Smooth muscle cell (in vitro differentiated cells): Measurements from ENCODE around the gene FTO. TPM values are rescaled to one million over a fixed set of nuclear protein-coding genes. Genes with fewer than 3 reads are reported as not detected.

Experiments
- DNase-seq: peaks from one replicate; lab custom pipeline; 2025; ENCODE audit not compliant: unreplicated experiment; lab: John Stamatoyannopoulos, UW
- H2AFZ ChIP-seq: fragments of 200-600 bp; sonication (generic); 2 replicates; pipeline ENCODE4 v1.6.0; 2016; ENCODE audit warnings: antibody characterized with exemption, low read depth, mild to moderate bottlenecking
- H3F3A ChIP-seq: fragments of 200-600 bp; sonication (generic); 2 replicates; pipeline ENCODE4 v1.6.0; 2017; ENCODE audit warnings: antibody characterized with exemption, low read depth
- H3K27ac ChIP-seq: fragments of 200-600 bp; sonication (generic); 2 replicates; pipeline ENCODE4 v1.5.1; 2016; ENCODE audit warnings: low read depth, mild to moderate bottlenecking
- H3K27me3 ChIP-seq: fragments of 200-600 bp; sonication (generic); 2 replicates; pipeline ENCODE4 v1.6.1; 2016; ENCODE audit warnings: low read depth, mild to moderate bottlenecking
- H3K36me3 ChIP-seq: fragments of 200-600 bp; sonication (generic); 2 replicates; pipeline ENCODE4 v1.5.1; 2016; ENCODE audit warnings: low read depth
- H3K4me1 ChIP-seq: fragments of 200-600 bp; sonication (generic); 2 replicates; pipeline ENCODE4 v1.5.1; 2016; ENCODE audit warnings: low read depth
- H3K4me2 ChIP-seq: fragments of 200-600 bp; sonication (generic); 2 replicates; pipeline ENCODE4 v1.6.0; 2016; ENCODE audit warnings: mild to moderate bottlenecking
- H3K4me3 ChIP-seq: fragments of 200-600 bp; sonication (generic); 2 replicates; pipeline ENCODE4 v1.5.1; 2016; ENCODE audit warnings: mild to moderate bottlenecking
- H3K79me2 ChIP-seq: fragments of 200-600 bp; sonication (generic); 2 replicates; pipeline ENCODE4 v1.6.0; 2016; ENCODE audit warnings: low read depth, mild to moderate bottlenecking
- H3K9ac ChIP-seq: fragments of 200-600 bp; sonication (generic); 2 replicates; pipeline ENCODE4 v1.6.0; 2016; ENCODE audit warnings: low read depth
- H3K9me3 ChIP-seq: fragments of 200-600 bp; sonication (generic); replicated peaks from 2 replicates; pipeline ENCODE4 v1.5.1; 2016; ENCODE audit warnings: low read depth
- H4K20me1 ChIP-seq: fragments of 200-600 bp; sonication (generic); 2 replicates; pipeline ENCODE4 v1.6.0; 2016; ENCODE audit warnings: low read depth
- WGBS: methylation state at CpG from one replicate; pipeline ENCODE4 v1.1.7; 2016; ENCODE audit warnings: low lambda C conversion rate; 5-methylcytosine and 5-hydroxymethylcytosine counted together
- polyA plus RNA-seq: library from polyadenylated mRNA; unstranded; fragments of >200 nt; fragmentation: Nextera tagmentation; extraction: Ambion mirVana; gene quantifications from 2 replicates; pipeline ENCODE4 v1.2.1, GENCODE V29; 2016
- total RNA-seq: library from RNA; depleted of rRNA; stranded (reverse); fragments of >200 nt; gene quantifications from 2 replicates; pipeline ENCODE4 v1.2.3, GENCODE V29; 2014
- TF ChIP-seq, protein P1 (sequence below): fragments of 200-600 bp; sonication (generic); IDR thresholded peaks from 2 replicates; pipeline ENCODE4 v1.5.1; 2017; ENCODE audit warnings: borderline replicate concordance, mild to moderate bottlenecking, antibody characterized with exemption; ENCODE audit not compliant: insufficient read depth, poor library complexity, severe bottlenecking

Gene FTO
- total and polyA plus RNA-seq, 2 experiments from 2014 or later: 81.1 to 89.9 TPM

DNA sequence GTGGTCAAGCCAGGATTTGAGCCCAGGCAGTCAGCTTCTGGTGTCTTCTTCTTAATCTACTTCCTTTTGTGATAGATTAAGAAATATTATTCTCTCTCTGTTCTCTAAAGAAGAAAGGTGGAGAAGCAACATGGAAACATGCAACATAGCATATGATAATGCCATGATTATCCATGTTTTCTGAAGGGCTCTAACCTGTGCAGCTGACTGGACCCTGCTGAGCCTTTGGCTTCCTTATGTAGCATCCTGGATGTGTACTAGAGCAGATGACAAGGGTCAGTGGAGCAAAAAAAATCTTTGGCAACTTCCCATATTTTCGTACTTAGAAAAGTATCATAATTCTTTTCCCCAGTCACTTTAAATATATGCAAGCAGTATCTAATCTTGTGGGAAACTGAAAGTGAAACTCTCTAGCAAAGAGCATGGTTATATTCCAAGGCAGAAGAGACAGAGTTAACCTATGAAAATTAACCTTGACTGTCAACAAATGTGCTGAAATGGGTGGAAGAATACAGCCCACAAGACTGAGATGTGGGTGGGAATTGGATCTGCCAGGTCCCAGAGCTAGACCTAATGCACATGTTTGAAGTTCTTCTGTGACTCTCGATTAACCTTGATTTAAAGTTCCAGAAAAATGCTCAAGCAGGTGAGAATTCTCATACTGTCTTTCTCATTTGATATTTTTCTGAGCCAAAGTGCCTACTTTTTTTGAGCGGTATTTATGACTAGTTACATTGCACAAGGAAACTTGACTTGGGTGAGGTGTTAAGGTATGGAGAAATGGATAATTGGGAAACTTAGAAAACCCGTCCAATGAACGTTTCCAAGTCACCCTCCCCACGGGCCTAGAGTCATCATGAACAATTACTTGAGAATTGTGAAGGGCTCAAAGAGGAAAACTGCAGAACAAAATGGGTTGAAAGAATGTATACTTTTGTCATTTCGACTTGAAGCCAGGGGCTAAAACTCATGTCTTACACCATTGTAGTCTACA lies 248.6 kb downstream of the FTO start:
- WGBS: 89% methylated on average over 7 of the region's 7 CpGs
- no peaks in the 10 kb centered on the region for H3K9me3 ChIP-seq
- H3K27ac ChIP-seq: no peak overlapping the region
- H3K27me3 ChIP-seq: no peaks in the 10 kb centered on the region
- no peak for DNase-seq
- H3K4me3 ChIP-seq: no peak overlapping the region
- H3K9ac ChIP-seq: no peak overlapping the region
- H2AFZ ChIP-seq: no peak overlapping the region
- H4K20me1 ChIP-seq: peaks cover 8% of the 10 kb centered on the region
- no peaks in the 10 kb centered on the region for H3K4me1 ChIP-seq
- H3F3A ChIP-seq: no peaks in the 10 kb centered on the region
- TF ChIP-seq, protein P1, sequence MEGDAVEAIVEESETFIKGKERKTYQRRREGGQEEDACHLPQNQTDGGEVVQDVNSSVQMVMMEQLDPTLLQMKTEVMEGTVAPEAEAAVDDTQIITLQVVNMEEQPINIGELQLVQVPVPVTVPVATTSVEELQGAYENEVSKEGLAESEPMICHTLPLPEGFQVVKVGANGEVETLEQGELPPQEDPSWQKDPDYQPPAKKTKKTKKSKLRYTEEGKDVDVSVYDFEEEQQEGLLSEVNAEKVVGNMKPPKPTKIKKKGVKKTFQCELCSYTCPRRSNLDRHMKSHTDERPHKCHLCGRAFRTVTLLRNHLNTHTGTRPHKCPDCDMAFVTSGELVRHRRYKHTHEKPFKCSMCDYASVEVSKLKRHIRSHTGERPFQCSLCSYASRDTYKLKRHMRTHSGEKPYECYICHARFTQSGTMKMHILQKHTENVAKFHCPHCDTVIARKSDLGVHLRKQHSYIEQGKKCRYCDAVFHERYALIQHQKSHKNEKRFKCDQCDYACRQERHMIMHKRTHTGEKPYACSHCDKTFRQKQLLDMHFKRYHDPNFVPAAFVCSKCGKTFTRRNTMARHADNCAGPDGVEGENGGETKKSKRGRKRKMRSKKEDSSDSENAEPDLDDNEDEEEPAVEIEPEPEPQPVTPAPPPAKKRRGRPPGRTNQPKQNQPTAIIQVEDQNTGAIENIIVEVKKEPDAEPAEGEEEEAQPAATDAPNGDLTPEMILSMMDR: no peak
- no peaks in the 10 kb centered on the region for H3K36me3 ChIP-seq
- H3K4me2 ChIP-seq: no peak overlapping the region
- H3K79me2 ChIP-seq: no peaks in the 10 kb centered on the region

DNA sequence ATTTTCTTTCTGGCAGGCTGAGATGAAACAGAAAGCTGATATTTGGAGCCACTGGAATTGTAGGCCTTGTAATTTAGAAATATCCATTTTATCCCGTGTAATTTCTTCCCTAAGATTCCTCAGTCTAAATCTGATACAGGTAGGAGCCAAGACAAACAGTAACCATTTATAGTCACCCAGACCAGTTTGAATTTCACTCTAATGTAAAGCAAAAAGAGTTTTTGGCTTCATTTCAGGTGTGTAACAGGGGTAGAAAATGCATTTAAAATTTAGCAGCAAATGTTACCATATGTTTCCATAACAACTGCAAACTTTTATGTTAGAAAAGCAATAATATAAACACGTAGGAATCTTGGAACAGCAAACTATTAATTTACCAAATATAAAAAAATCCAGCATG lies 249.4 kb downstream of the FTO start:
- Histone ChIP-seq H2AFZ (no peak overlapping the region), H3K4me2 (no peak overlapping the region), H3K27me3 (no peaks in the 10 kb centered on the region), H3K36me3 (no peaks in the 10 kb centered on the region), H3K9me3 (no peaks in the 10 kb centered on the region), H4K20me1 (peaks cover 4% of the 10 kb centered on the region), H3K4me1 (no peaks in the 10 kb centered on the region), H3K27ac (no peak overlapping the region), H3K4me3 (no peak overlapping the region), H3F3A (no peaks in the 10 kb centered on the region), H3K9ac (no peak overlapping the region), H3K79me2 (no peaks in the 10 kb centered on the region)
- WGBS: 88% methylated on average over 2 of the region's 2 CpGs
- no peak for DNase-seq
- TF ChIP-seq, protein P1: no peak

DNA sequence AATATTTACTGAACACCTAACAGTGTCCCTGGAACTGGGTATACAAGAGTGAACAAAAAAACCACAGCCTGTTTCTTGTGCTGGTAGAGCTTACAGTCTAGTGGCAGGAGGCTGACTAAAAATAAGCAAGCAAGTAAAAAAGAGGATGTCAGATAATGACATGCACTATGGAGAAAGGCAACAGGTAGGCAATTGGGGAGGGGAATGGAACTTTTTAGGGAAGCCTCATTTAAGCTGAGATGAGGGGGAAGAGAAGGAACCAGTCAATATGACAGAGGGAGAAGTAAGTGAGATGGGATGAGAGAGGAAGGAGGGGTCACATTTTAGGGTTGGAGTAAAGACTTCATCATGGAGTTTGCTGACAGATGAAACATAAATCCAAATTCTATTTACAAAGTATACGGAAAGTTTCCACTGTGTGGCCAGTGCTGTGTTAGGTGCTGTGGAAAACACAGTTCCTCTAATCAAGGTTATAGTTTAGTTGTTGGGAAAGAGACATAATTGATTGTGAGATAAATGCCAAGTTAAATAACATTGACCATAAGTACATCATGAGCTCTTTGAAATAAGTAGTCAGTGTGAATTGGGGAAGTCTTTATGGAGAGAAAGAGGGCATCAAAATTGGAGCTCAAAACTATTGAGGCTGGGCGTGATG lies 251.4 kb downstream of the FTO start:
- Histone ChIP-seq H4K20me1 (peaks cover 4% of the 10 kb centered on the region), H3K9ac (no peak overlapping the region), H3K27me3 (no peaks in the 10 kb centered on the region), H2AFZ (no peak overlapping the region), H3K4me1 (no peaks in the 10 kb centered on the region), H3K4me3 (no peak overlapping the region), H3K4me2 (no peak overlapping the region), H3K27ac (no peak overlapping the region), H3K36me3 (no peaks in the 10 kb centered on the region), H3K9me3 (no peaks in the 10 kb centered on the region), H3F3A (peaks cover 5% of the 10 kb centered on the region), H3K79me2 (no peaks in the 10 kb centered on the region)
- WGBS: 92% methylated on average over 2 of the region's 2 CpGs
- TF ChIP-seq, protein P1: no peak
- DNase-seq: no peak
